ENCODE measurements around the gene NFRKB.

The NFRKB gene

DNA sequence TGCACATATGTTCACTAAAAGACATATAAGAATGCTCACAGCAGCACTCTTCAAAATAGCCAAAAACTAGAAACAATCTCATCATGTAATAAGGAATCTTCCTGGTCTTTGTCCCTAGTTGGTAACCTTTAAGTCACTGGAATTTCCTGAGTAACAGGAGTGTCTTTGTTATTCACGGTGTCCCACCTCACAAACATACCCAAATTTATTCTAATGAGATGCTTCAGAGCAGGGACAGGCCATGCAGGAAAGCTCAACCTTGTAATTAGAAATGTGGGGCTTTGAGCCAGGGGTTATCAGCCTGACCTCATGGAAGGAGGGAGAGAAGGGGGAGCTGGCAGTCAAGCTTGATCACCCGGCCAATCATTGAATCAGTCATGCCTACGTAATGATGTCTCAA lies 40.3 kb upstream of the NFRKB start:
- no peak for DNase-seq (ENCODE audit: low read depth)
- TF ChIP-seq, protein P1, sequence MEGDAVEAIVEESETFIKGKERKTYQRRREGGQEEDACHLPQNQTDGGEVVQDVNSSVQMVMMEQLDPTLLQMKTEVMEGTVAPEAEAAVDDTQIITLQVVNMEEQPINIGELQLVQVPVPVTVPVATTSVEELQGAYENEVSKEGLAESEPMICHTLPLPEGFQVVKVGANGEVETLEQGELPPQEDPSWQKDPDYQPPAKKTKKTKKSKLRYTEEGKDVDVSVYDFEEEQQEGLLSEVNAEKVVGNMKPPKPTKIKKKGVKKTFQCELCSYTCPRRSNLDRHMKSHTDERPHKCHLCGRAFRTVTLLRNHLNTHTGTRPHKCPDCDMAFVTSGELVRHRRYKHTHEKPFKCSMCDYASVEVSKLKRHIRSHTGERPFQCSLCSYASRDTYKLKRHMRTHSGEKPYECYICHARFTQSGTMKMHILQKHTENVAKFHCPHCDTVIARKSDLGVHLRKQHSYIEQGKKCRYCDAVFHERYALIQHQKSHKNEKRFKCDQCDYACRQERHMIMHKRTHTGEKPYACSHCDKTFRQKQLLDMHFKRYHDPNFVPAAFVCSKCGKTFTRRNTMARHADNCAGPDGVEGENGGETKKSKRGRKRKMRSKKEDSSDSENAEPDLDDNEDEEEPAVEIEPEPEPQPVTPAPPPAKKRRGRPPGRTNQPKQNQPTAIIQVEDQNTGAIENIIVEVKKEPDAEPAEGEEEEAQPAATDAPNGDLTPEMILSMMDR (IDR thresholded peaks at IDR 0.05; ENCODE audit: control insufficient read depth, extremely low read depth, insufficient read depth) = no peak
- no peak overlapping the region for H3K4me3 ChIP-seq (ENCODE audit: low read depth, low read length)

- TF ChIP-seq, protein P1 (IDR thresholded peaks at IDR 0.05; ENCODE audit: control insufficient read depth, extremely low read depth, insufficient read depth) = no peak
- no peak for DNase-seq (ENCODE audit: low read depth)
Observed at GRCh38 chr11:129933891-129934290, 38.5 kb upstream of the NFRKB start.

GRCh38 chr11:129933262-129933661 lies 37.9 kb upstream of the NFRKB start:
- DNase-seq (ENCODE audit: low read depth) = no peak
- TF ChIP-seq, protein P1 (IDR thresholded peaks at IDR 0.05; ENCODE audit: control insufficient read depth, extremely low read depth, insufficient read depth) = no peak
- no peak overlapping the region for H3K4me3 ChIP-seq (ENCODE audit: low read depth, low read length)

More at GRCh38 chr11:129933891-129934290, 38.5 kb upstream of the NFRKB start:
- H3K4me3 ChIP-seq (ENCODE audit: low read depth, low read length) = no peak overlapping the region

DNA sequence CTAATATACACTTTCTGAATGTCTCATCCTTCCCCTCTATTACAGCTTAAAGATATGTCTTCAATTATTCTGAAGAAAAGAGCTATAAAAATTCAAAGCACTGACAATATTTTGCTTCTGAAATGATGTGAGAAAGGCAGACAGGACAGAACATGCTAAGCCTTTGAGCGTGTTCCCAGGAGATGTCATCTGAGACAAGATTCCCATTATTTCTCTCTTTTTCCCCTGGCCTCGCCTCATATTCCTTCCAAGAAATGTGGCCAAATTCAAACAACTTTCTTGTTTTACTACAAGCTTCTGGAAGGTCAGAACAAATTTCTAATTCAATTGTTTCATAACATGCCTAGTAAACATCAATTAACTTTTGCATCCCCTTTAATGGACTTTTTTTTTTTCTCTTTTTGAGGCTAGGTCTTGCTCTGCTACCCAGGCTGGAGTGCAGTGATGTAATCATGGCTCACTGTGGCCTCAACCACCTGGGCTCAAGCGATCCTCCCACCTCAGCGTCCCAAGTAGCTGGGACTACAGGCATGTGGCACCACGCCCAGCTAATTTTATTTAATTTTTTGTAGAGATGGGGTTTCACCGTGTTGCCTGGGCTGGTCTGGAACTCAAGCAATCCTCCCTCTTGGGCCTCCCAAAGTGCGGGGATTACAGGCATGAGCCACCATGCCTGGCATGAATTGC lies 37.1 kb upstream of the NFRKB start:
- TF ChIP-seq, protein P1 (IDR thresholded peaks at IDR 0.05; ENCODE audit: control insufficient read depth, extremely low read depth, insufficient read depth) = no peak
- H3K4me3 ChIP-seq (ENCODE audit: low read depth, low read length) = no peak overlapping the region
- DNase-seq (ENCODE audit: low read depth) = no peak

- no peak overlapping the region for H3K4me3 ChIP-seq (ENCODE audit: low read depth, low read length)
- no peak for DNase-seq (ENCODE audit: low read depth)
- TF ChIP-seq, protein P1 (IDR thresholded peaks at IDR 0.05; ENCODE audit: control insufficient read depth, extremely low read depth, insufficient read depth) = no peak
Observed at GRCh38 chr11:129930743-129931142, 35.4 kb upstream of the NFRKB start.

GRCh38 chr11:129930296-129930695 lies 34.9 kb upstream of the NFRKB start:
- TF ChIP-seq, protein P1 (IDR thresholded peaks at IDR 0.05; ENCODE audit: control insufficient read depth, extremely low read depth, insufficient read depth) = no peak
- no peak for DNase-seq (ENCODE audit: low read depth)
- no peak overlapping the region for H3K4me3 ChIP-seq (ENCODE audit: low read depth, low read length)

DNA sequence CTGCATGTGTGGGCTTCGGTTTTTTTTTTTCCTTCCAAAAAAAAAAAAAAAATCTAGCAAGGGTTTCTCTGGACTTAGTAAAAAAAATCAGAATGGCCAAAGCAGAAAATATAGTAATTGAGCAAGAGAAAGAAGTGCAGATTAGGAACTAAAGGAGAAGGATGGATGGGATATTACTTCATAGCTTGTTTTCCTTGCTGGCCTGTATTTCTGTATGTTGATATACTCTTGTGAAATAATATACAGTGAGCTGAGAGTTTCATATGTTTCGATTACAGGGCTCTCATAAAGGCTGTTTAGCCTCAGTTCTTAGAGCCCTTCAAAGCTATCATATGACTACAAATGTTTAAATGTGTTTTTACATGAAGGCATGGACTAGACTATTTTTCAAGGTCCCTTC lies 34.3 kb upstream of the NFRKB start:
- TF ChIP-seq, protein P1 (IDR thresholded peaks at IDR 0.05; ENCODE audit: control insufficient read depth, extremely low read depth, insufficient read depth) = no peak
- DNase-seq (ENCODE audit: low read depth) = no peak

More for the DNA sequence above, 34.3 kb upstream of the NFRKB start:
- no peak overlapping the region for H3K4me3 ChIP-seq (ENCODE audit: low read depth, low read length)

All from LNCaP clone FGC (cell line).